Astrocyte of the spinal cord (primary cell): ENCODE results near the gene SMIM24.

Source experiments
- DNase-seq: peaks from one replicate; pipeline ENCODE4 v3.0.0; 2011; ENCODE audit warnings: low read depth, low spot score
- H3K4me3 ChIP-seq: 2 replicates; pipeline ENCODE4 v1.5.1; 2011; ENCODE audit warnings: low read depth, mild to moderate bottlenecking, low read length, moderate library complexity
- CTCF ChIP-seq: IDR thresholded peaks from 2 replicates; pipeline ENCODE4 v1.5.1; 2012; ENCODE audit warnings: low read depth, mild to moderate bottlenecking, low read length, inconsistent platforms
- in situ Hi-C: cut with HindIII; loops from 2 replicates; pipeline ENCODE4 v1.10.0; 2017; ENCODE audit warnings: low sequenced_read_pairs

The SMIM24 gene

GRCh38 chr19:3496392-3497273, 16.3 kb upstream of the SMIM24 start:
- in situ Hi-C loops, result no loop called here
- H3K4me3 ChIP-seq, result no peak overlapping the region
- DNase-seq, result no peak
- no peak for TF ChIP-seq CTCF

GRCh38 chr19:3494559-3494958, 14.2 kb upstream of the SMIM24 start:
- no peak for TF ChIP-seq CTCF
- in situ Hi-C loops, result no loop called here
- no peak for DNase-seq
- no peak overlapping the region for H3K4me3 ChIP-seq

- TF ChIP-seq CTCF, result no peak
- in situ Hi-C loops, result no loop called here
- DNase-seq, result no peak
- H3K4me3 ChIP-seq, result no peak overlapping the region
Measured at GRCh38 chr19:3494051-3494450, 13.7 kb upstream of the SMIM24 start.

- no peak for DNase-seq
- H3K4me3 ChIP-seq, result no peak overlapping the region
- in situ Hi-C loops, result no loop called here
- TF ChIP-seq CTCF, result no peak
Measured at GRCh38 chr19:3493651-3494050, 13.3 kb upstream of the SMIM24 start.

GRCh38 chr19:3492919-3493318, 12.6 kb upstream of the SMIM24 start:
- in situ Hi-C loops, result no loop called here
- no peak for TF ChIP-seq CTCF
- DNase-seq, result no peak
- no peak overlapping the region for H3K4me3 ChIP-seq

- in situ Hi-C loops, result no loop called here
- DNase-seq, result no peak
- no peak for TF ChIP-seq CTCF
- H3K4me3 ChIP-seq, result no peak overlapping the region
Measured at GRCh38 chr19:3492131-3492839, 12.0 kb upstream of the SMIM24 start.
